PC-3 (cell line): ENCODE data around the gene SUN1. TPM values are rescaled to one million over a fixed set of nuclear protein-coding genes. Genes with fewer than 3 reads are reported as not detected.
"Not testable (repeated sequence)": the region's sequence is repeated elsewhere in the genome, so short reads cannot be mapped to it uniquely, and the experiment has no call there.

Experiments
- ATAC-seq: fragments of 200-7000 bp; cut with Tn5 transposase; 2 replicates; pipeline ENCODE4 v1.9.1; 2020; ENCODE audit warnings: mild to moderate bottlenecking, moderate library complexity
- BruUV-seq: library from RNA; stranded (reverse); fragments of 400-500 nt; replicated peaks from 2 replicates; lab custom pipeline; 2021; lab: Mats Ljungman, UMichigan
- CTCF ChIA-PET: fragments of 300-600 bp; sonication (Branson Sonifier 250); formaldehyde crosslinking; loops from one replicate; lab custom pipeline; 2022; ENCODE audit warnings: antibody characterized with exemption; lab: Charles Lee
- POLR2A ChIA-PET: fragments of 300-600 bp; sonication (Branson Sonifier 250); formaldehyde crosslinking; loops from one replicate; lab custom pipeline; 2022; ENCODE audit warnings: antibody characterized with exemption; ENCODE audit not compliant: unreplicated experiment; lab: Charles Lee
- DNase-seq: peaks from one replicate; pipeline ENCODE4 v3.0.0-alpha.2; 2015
- H2AFZ ChIP-seq: fragments of 300-600 bp; sonication (generic); 2 replicates; pipeline ENCODE4 v1.6.0; 2016; ENCODE audit warnings: antibody characterized with exemption, low read length
- H3F3A ChIP-seq: fragments of 300-600 bp; sonication (generic); one replicate; pipeline ENCODE4 v1.6.0; 2017; ENCODE audit warnings: antibody characterized with exemption, low read length, control low read depth, mild to moderate bottlenecking; ENCODE audit not compliant: unreplicated experiment
- H3K27ac ChIP-seq: fragments of 300-600 bp; sonication (generic); 2 replicates; pipeline ENCODE4 v1.5.1; 2016; ENCODE audit warnings: mild to moderate bottlenecking, low read length
- H3K27me3 ChIP-seq: fragments of 300-600 bp; sonication (generic); 2 replicates; pipeline ENCODE4 v1.6.1; 2016; ENCODE audit warnings: low read length, mixed read lengths
- H3K36me3 ChIP-seq: fragments of 300-600 bp; sonication (generic); 2 replicates; pipeline ENCODE4 v1.6.1; 2016; ENCODE audit warnings: low read depth, mixed run types, low read length, mixed read lengths
- H3K4me1 ChIP-seq: fragments of 300-600 bp; sonication (generic); 2 replicates; pipeline ENCODE4 v1.5.1; 2016; ENCODE audit warnings: low read length; ENCODE audit not compliant: insufficient read depth
- H3K4me2 ChIP-seq: fragments of 300-600 bp; sonication (generic); 2 replicates; pipeline ENCODE4 v1.6.0; 2016; ENCODE audit warnings: low read length
- H3K4me3 ChIP-seq: fragments of 300-600 bp; sonication (generic); 2 replicates; pipeline ENCODE4 v1.5.1; 2016; ENCODE audit warnings: mild to moderate bottlenecking, low read length, mixed read lengths
- H3K79me2 ChIP-seq: fragments of 300-600 bp; sonication (generic); 2 replicates; pipeline ENCODE4 v1.6.1; 2017; ENCODE audit warnings: low read length, mixed read lengths
- H3K9ac ChIP-seq: fragments of 300-600 bp; sonication (generic); 2 replicates; pipeline ENCODE4 v1.6.0; 2016; ENCODE audit warnings: mild to moderate bottlenecking, low read length
- H3K9me2 ChIP-seq: fragments of 300-600 bp; sonication (generic); replicated peaks from 2 replicates; pipeline ENCODE4 v1.6.1; 2016; ENCODE audit warnings: mixed run types, low read length, mixed read lengths
- H3K9me3 ChIP-seq: fragments of 300-600 bp; sonication (generic); 2 replicates; pipeline ENCODE4 v1.6.1; 2016; ENCODE audit warnings: low read length, mixed read lengths
- H4K20me1 ChIP-seq: fragments of 300-600 bp; sonication (generic); 2 replicates; pipeline ENCODE4 v1.6.1; 2016; ENCODE audit warnings: low read length, mixed read lengths
- CTCF ChIP-seq: fragments of 300-600 bp; sonication (generic); conservative IDR thresholded peaks from 2 replicates; pipeline ENCODE4 v1.5.1; 2017; ENCODE audit warnings: antibody characterized with exemption, low read depth, mild to moderate bottlenecking, low read length
- EZH2 ChIP-seq: fragments of 300-600 bp; sonication (generic); IDR thresholded peaks from one replicate; pipeline ENCODE4 v1.6.1; 2017; ENCODE audit warnings: antibody characterized with exemption, mild to moderate bottlenecking, low read length; ENCODE audit not compliant: unreplicated experiment
- EZH2phosphoT487 ChIP-seq: fragments of 300-600 bp; sonication (generic); IDR thresholded peaks from 2 replicates; pipeline ENCODE4 v1.6.1; 2018; ENCODE audit warnings: mild to moderate bottlenecking, antibody characterized with exemption, low read length, borderline replicate concordance
- intact Hi-C: fragments of 100-400 bp; cut with micrococcal nuclease; formaldehyde crosslinking; loops from 2 replicates; pipeline ENCODE4 v1.9.0; 2023
- total RNA-seq: library from RNA; depleted of rRNA; stranded (reverse); fragments of >200 nt; gene quantifications from 2 replicates; pipeline ENCODE4 v1.2.3, GENCODE V29; 2014

The SUN1 gene
- total RNA-seq, 1 experiment from 2014 or later: 92.5 TPM

GRCh38 chr7:922334-923107 is 90.2 kb downstream of the SUN1 start:
- no peaks in the 10 kb centered on the region for H3K27me3 ChIP-seq
- TF ChIP-seq EZH2 (no peak), EZH2phosphoT487 (no peak), CTCF (no peak)
- H3K4me3 ChIP-seq: peak overlapping the region; percentile 23; the same call in 1 of the 2 replicates
- peaks cover 15% of the 10 kb centered on the region for H3K4me1 ChIP-seq
- peak overlapping the region; percentile 69 for H3K4me2 ChIP-seq
- H3K9me2 ChIP-seq: no peaks in the 10 kb centered on the region
- peak overlapping the region; percentile 57; the same call in 1 of the 2 replicates for H3K9ac ChIP-seq
- no peaks in the 10 kb centered on the region for H3K79me2 ChIP-seq
- ATAC-seq (no peak), DNase-seq (no peak)
- no TSS peak for BruUV-seq
- no peaks in the 10 kb centered on the region for H3K36me3 ChIP-seq
- peak overlapping the region; percentile 66 for H3K27ac ChIP-seq
- ChIA-PET POLR2A (interaction anchor here (0.6 kb wide), 1 partner anchor 8 kb away, joined by 6 read pairs; no protein-coding TSS in a partner anchor), CTCF (interaction anchor here (1.0 kb wide), 1 partner anchor 9 kb away, joined by 3 read pairs; no protein-coding TSS in a partner anchor)
- H4K20me1 ChIP-seq: no peaks in the 10 kb centered on the region
- peak overlapping the region; percentile 58 for H2AFZ ChIP-seq
- intact Hi-C loops: no loop called here
- H3K9me3 ChIP-seq: no peaks in the 10 kb centered on the region
- H3F3A ChIP-seq: no peaks in the 10 kb centered on the region

GRCh38 chr7:923108-924041 is 91.1 kb downstream of the SUN1 start:
- Histone ChIP-seq H3K9ac (peak overlapping the region; percentile 57), H4K20me1 (no peaks in the 10 kb centered on the region), H3K4me1 (peaks cover 15% of the 10 kb centered on the region), H3K4me2 (peak overlapping the region; percentile 69), H2AFZ (peak overlapping the region; percentile 58), H3K9me3 (no peaks in the 10 kb centered on the region), H3K36me3 (no peaks in the 10 kb centered on the region), H3K27me3 (no peaks in the 10 kb centered on the region), H3K79me2 (no peaks in the 10 kb centered on the region), H3F3A (no peaks in the 10 kb centered on the region), H3K4me3 (peak overlapping the region; percentile 23; the same call in 1 of the 2 replicates), H3K9me2 (no peaks in the 10 kb centered on the region), H3K27ac (peak overlapping the region; percentile 66)
- POLR2A ChIA-PET: interaction anchor here (0.6 kb wide), 1 partner anchor 9 kb away, joined by 6 read pairs; no protein-coding TSS in a partner anchor
- intact Hi-C loops: no loop called here
- TF ChIP-seq CTCF (no peak), EZH2phosphoT487 (no peak), EZH2 (no peak)
- peak; percentile 79 for DNase-seq
- BruUV-seq: no TSS peak
- ATAC-seq: peak; percentile 89
- CTCF ChIA-PET: interaction anchor here (1.0 kb wide), 1 partner anchor 10 kb away, joined by 3 read pairs; no protein-coding TSS in a partner anchor

DNA sequence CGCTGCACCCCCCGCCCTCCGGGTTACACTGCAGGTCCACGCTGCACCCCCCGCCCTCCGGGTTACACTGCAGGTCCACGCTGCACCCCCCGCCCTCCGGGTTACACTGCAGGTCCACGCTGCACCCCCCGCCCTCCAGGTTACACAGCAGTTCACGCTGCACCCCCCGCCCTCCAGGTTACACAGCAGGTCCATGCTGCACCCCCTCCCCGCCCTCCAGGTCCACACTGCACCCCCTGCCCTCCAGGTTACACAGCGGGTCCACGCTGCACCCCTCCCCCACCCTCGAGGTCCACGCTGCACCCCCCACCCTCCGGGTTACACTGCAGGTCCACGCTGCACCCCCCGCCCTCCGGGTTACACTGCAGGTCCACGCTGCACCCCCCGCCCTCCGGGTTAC is 91.8 kb downstream of the SUN1 start:
- H3K36me3 ChIP-seq, H3K27ac ChIP-seq, H4K20me1 ChIP-seq, H3K9ac ChIP-seq, CTCF ChIA-PET, H3F3A ChIP-seq, DNase-seq, H2AFZ ChIP-seq, H3K9me2 ChIP-seq, intact Hi-C loops, BruUV-seq, H3K79me2 ChIP-seq, H3K27me3 ChIP-seq, H3K4me3 ChIP-seq, POLR2A ChIA-PET, ATAC-seq, H3K4me2 ChIP-seq, H3K9me3 ChIP-seq: not testable (repeated sequence)
- H3K4me1 ChIP-seq: peaks cover 15% of the 10 kb centered on the region
